Activated CD4-positive, alpha-beta T cell treated with anti-CD3 and anti-CD28 coated beads, Interleukin-2, amount 50 U/mL, for 4 hours (primary cell): Measurements from ENCODE around the gene TTLL8.
"Not testable (repeated sequence)": the region's sequence is repeated elsewhere in the genome, so short reads cannot be mapped to it uniquely, and the experiment has no call there.

Experiments used
- DNase-seq, 2 experiments: peaks; one replicate each; pipeline ENCODE4 v3.0.0-alpha.2; 2020

Gene TTLL8

GRCh38 chr22:49999063-49999945 lies 58.8 kb downstream of the TTLL8 start:
- no peak for DNase-seq

DNA sequence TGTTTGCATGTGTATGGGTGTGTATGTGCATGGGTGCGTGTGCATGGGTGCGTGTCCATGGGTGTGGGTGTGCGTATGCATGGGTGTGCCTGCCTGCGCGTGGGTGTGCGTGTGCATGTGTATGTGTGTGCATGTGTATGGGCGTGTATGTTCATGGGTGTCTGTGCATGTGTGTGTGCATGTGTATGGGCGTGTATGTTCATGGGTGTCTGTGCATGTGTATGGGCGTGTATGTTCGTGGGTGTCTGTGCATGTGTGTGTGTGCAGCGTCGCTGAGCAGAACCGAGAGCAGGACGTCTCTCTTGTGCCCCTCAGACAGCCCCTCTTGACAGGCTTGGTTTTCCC lies 59.4 kb downstream of the TTLL8 start:
- DNase-seq, result no peak

DNA sequence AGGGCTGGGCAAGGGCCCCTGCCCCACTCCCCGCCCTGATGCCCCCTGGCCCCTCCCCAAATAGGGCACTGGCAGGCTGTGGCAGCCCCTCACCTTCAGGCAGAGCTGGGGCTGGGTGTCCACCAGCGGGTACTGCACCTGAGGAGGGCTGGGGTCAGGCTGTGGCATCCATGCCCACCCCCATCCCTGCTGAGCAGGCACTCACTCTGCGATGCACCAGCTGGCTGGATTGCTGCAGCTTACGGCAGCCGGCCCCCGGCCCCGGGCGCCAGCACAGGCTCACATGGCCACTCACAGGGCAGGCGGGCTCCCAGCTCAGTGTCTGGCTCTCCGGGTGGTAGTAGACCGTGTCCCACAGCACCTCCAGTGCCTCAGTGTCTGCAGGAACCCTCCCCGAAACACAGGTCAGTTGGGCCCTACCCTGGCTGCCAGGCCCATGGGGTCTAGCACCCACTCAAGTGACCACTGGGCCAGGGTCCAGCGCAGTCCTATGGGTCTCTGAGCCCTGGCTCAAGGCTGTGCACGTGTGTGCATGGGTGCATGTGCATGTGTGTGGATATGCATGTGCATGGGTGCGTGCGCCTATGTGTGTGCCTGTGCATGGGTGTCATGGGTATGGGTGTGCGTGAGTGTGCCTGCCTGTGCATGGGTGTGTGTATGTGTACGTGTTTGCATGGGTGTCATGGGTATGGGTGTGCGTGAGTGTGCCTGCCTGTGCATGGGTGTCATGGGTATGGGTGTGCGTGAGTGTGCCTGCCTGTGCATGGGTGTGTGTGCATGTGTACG lies 60.0 kb downstream of the TTLL8 start:
- DNase-seq, result no peak

- no peak for DNase-seq
These were observed 60.9 kb downstream of the TTLL8 start for GRCh38 chr22:49997251-49997599.

GRCh38 chr22:49996518-49997250 lies 61.4 kb downstream of the TTLL8 start:
- no peak for DNase-seq

GRCh38 chr22:49996119-49996517 lies 62.0 kb downstream of the TTLL8 start:
- no peak for DNase-seq

GRCh38 chr22:49995361-49996118 lies 62.6 kb downstream of the TTLL8 start:
- DNase-seq, result no peak

DNA sequence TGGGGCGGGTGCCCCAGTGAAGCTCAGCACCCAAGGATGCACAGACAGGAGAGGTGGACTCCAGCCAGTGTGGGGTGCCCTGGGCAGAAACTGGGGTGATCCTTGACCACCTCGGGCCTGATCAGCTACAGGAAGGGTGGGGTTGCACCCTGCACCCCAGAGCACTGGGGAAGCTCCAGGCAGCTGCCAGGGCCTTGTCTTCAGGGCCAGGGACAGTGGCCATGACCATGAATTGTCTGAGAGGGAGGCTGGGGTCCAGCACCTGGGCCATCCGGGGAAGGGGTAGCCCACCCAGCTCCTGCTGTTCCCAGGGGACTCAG lies 63.1 kb downstream of the TTLL8 start:
- no peak for DNase-seq

DNA sequence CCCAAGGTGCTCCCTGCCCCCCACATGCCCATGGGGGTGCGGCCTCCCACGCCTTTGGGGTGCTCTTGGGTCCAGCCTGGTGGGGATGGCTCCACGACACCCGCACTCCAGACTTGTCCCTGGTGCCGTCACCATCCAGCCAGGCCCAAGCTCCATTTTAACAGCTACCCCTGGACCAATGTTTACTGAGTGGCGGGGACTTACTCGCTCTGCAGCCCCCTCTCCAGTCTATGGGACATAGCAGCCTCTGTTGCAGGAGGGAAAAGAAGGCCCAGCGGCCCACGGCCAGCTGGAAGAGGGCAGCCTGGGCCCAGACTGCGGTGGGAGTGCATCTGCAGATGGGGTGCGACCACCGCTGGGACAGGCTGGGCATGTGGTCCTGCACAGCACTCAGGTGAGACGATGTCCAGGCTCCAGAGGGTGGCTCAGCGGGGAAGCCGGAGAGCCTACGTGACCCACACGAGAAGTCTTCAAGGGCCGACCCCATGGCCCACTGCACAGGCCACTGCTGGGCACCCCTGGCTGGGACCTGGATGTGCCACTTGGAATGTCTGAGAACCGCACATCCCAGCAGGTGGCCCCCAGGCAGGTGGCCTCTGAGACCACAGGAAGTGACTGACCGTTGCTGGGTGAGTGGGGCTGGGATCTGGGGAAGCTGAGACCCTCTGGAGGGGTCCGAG lies 63.6 kb downstream of the TTLL8 start:
- DNase-seq, result no peak

DNA sequence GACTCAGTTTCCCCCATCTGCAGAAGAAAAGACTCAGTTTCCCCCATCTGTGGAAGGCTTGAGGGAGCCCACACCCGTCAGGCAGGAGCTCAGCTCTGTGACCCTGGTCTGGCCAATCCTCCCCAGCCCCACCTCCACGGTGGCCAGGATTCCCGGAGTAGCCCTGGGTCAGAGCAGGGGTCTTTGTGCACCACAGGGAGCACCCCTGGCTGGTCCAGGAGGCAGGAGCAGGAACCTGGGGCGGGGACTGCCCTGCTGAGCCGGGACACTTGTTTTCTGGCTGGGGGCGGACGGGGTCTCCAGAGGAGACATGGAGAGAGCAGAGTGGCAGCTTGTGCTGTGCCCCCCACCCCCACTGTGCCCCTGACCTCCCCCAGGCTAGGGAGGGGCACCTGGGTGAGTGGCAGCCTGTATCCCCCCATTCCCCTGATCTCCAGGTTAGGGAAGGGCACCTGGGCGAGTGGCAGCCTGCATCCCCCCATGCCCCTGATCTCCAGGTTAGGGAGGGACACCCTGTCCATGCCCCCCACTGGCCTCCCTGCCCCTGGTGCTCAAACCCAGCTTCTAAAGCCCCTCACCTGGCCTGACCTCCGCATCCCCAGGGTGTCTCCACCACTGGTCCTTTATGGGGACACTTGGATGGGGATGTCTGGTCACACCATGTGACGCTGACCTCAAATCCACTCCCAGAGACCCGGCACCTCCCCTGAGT lies 64.3 kb downstream of the TTLL8 start:
- no peak for DNase-seq

- DNase-seq, result peak; percentile 68 to 70
These were observed 65.0 kb downstream of the TTLL8 start for GRCh38 chr22:49992921-49993648.

- DNase-seq, result no peak
These were observed 66.1 kb downstream of the TTLL8 start for GRCh38 chr22:49991907-49992533.

DNA sequence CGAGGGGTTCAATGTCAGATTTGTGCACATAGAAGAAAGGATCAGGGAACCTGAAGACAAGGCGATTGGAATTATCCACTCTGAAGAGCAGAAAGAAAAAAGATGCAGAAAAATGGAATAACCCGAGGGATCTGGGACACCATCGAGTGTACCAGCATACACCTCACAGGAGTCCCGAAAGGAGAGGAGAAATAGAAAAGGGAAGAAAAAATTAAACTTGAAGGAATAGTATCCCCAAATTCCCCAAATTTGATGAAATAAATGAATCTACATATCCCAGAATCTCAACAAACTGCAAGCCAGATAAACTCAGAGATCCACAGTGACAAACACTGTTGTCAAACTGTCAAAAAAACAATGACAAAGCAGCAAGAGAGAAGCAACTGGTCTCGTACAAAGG lies 66.9 kb downstream of the TTLL8 start:
- DNase-seq, result no peak

- not testable (repeated sequence) for DNase-seq
These were observed 68.3 kb downstream of the TTLL8 start for GRCh38 chr22:49989826-49990225.

GRCh38 chr22:49986325-49986724 lies 71.8 kb downstream of the TTLL8 start:
- DNase-seq, result no peak

DNA sequence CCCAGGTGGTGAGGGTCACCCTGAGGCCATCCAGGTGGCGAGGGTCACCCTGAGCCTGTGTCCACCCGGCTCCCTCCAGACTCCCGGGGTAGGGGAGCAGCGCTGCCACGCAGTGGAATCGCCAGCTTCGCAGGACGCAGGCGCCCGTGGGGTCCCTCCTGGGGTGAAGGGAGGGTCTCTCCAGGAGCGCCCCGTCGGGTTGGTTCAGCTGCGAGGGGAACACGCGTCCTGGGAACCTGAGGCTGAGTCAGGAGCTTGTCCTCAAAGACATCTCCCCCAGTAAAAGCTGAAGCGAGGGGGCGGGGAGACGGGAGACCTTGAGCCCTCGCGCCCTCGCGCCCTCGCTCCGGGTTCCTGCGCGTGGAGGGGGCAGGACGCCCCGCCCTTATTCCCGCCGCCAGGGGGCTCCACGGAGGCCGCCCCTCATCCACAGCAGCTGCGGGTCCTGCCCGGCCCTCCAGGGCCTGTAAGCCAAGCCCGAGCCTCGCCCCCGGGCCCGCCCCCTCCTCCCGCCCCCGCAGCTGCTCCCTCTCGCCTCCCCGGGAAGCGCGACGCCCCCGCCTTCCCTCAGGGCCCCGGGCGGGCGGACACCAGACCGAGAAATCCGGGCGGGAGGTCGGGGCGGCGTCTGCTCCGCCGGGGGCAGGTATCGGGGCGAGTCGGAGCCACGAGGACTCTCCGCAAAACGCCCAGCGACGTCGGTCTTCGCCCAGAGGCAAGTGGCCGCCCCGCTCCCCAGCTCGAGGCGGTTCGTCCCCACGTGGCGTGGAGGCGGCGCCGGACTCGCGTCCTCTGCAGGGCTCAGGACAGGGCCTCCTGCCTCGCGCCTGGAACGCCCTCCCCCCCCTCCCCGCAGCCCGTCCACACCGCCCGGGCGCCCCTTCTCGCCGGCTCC lies 74.7 kb downstream of the TTLL8 start:
- DNase-seq, result peak; percentile 30 to 33

- not testable (repeated sequence) for DNase-seq
These were observed 76.3 kb downstream of the TTLL8 start for GRCh38 chr22:49981799-49982198.

DNA sequence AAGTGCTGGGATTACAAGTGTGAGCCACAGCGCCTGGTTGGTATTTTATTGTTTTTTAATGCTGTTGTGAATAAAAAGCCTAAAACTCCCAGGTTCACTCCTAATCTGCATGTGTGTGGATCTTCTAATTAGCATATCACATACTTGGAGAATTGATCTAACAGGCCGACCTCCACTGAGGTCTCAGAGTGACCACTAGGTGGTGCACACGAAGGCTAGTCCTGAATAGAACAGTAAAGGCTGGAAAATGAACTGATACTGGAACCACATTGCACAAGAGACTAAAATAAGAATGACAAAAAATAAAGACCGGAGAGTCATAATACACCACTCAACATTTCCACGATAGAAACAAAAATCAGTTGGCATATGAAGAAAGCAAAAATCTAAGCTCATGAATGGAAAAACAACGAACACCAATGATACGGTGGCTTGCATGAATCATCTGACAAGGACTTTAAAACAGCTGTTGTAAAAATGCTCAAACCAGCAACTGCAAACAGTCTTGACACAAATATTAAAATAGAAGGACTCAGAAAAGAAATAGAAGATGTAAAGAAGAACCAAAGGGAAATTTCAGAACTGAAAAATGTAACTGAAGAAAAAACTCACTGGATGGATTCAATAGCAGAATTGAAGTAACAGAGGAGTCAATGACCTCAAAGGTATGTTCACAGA lies 78.4 kb downstream of the TTLL8 start:
- no peak for DNase-seq

DNA sequence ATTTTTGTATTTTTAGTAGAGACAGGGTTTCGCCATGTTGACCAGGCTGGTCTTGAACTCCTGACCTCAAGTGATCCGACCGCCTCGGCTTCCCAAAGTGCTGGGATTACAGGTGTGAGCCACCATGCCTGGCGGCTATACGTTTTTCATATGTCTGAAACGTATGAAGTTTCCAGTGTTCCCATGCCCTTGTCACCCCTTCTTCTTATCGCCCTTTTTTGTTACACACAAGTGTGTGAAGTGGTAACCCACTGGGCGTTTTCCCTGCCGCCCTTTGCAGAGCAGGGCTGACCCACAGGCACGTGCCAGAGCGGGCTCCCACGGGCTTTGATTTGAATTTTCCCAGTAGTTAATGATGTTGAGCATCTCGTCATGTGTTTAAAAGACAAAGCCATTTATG lies 80.5 kb downstream of the TTLL8 start:
- peak in 1 of 2 experiments; percentile 0 for DNase-seq
